HTR-8/SVneo (cell line): ENCODE data around the gene PLA2G3.

Source experiments
- DNase-seq: peaks from one replicate; pipeline ENCODE4 v3.0.0; 2011; ENCODE audit warnings: low spot score, mixed read lengths; ENCODE audit not compliant: insufficient read length
- FAIRE-seq: peaks from 2 replicates; lab custom pipeline; 2011; peaks lifted over from hg19 to GRCh38; lab: Jason Lieb, UNC

PLA2G3 gene

GRCh38 chr22:31148953-31149627, 8.8 kb upstream of the PLA2G3 start:
- no peak for FAIRE-seq
- peak; percentile 83 for DNase-seq

- no peak for DNase-seq
- no peak for FAIRE-seq
Observed at GRCh38 chr22:31148488-31148887, 8.2 kb upstream of the PLA2G3 start.

GRCh38 chr22:31144223-31144622, 3.9 kb upstream of the PLA2G3 start:
- DNase-seq (no peak), FAIRE-seq (no peak)

GRCh38 chr22:31143537-31143936, 3.2 kb upstream of the PLA2G3 start:
- DNase-seq (no peak), FAIRE-seq (no peak)

- FAIRE-seq (no peak), DNase-seq (no peak)
Observed at GRCh38 chr22:31143038-31143437, 2.7 kb upstream of the PLA2G3 start.

- DNase-seq (no peak), FAIRE-seq (no peak)
Observed at GRCh38 chr22:31142285-31142684, 2.0 kb upstream of the PLA2G3 start.

- no peak for FAIRE-seq
- DNase-seq = no peak
Observed at GRCh38 chr22:31141551-31141950, 1.2 kb upstream of the PLA2G3 start.

GRCh38 chr22:31140746-31141145, 438 bp upstream of the PLA2G3 start:
- FAIRE-seq = no peak

GRCh38 chr22:31139066-31139465, 1.2 kb downstream of the PLA2G3 start:
- DNase-seq (no peak), FAIRE-seq (no peak)

More at GRCh38 chr22:31140746-31141145, 438 bp upstream of the PLA2G3 start:
- DNase-seq = no peak

GRCh38 chr22:31138126-31138525, 2.2 kb downstream of the PLA2G3 start:
- FAIRE-seq = no peak

GRCh38 chr22:31137721-31138120, 2.6 kb downstream of the PLA2G3 start:
- DNase-seq = no peak
- FAIRE-seq = no peak

More at GRCh38 chr22:31138126-31138525, 2.2 kb downstream of the PLA2G3 start:
- DNase-seq = no peak

- FAIRE-seq (no peak), DNase-seq (no peak)
Observed at GRCh38 chr22:31136711-31137110, 3.6 kb downstream of the PLA2G3 start.

- no peak for DNase-seq
Observed at GRCh38 chr22:31136155-31136554, 4.2 kb downstream of the PLA2G3 start.

GRCh38 chr22:31135706-31136105, 4.6 kb downstream of the PLA2G3 start:
- FAIRE-seq = no peak
- DNase-seq = no peak

More at GRCh38 chr22:31136155-31136554, 4.2 kb downstream of the PLA2G3 start:
- no peak for FAIRE-seq

GRCh38 chr22:31134688-31135087, 5.6 kb downstream of the PLA2G3 start:
- DNase-seq (no peak), FAIRE-seq (no peak)

- DNase-seq = no peak
- no peak for FAIRE-seq
Observed at GRCh38 chr22:31133911-31134310, 6.4 kb downstream of the PLA2G3 start.

- FAIRE-seq (no peak), DNase-seq (no peak)
Observed at GRCh38 chr22:31130873-31131272, 9.4 kb downstream of the PLA2G3 start.

- DNase-seq (no peak), FAIRE-seq (no peak)
Observed at GRCh38 chr22:31128156-31128555, 12.2 kb downstream of the PLA2G3 start.

- DNase-seq (no peak), FAIRE-seq (no peak)
Observed at GRCh38 chr22:31127181-31127772, 13.0 kb downstream of the PLA2G3 start.

GRCh38 chr22:31126869-31127175, 13.5 kb downstream of the PLA2G3 start:
- FAIRE-seq = no peak

GRCh38 chr22:31126128-31126868, 14.0 kb downstream of the PLA2G3 start:
- FAIRE-seq = no peak

More at GRCh38 chr22:31126869-31127175, 13.5 kb downstream of the PLA2G3 start:
- no peak for DNase-seq

More at GRCh38 chr22:31126128-31126868, 14.0 kb downstream of the PLA2G3 start:
- DNase-seq = no peak
